Epithelial cell of esophagus (primary cell): Measurements from ENCODE around the gene SNX20.

Experiments used
- DNase-seq: peaks from one replicate; pipeline ENCODE4 v3.0.0; 2010; ENCODE audit warnings: low read depth
- H3K4me3 ChIP-seq: 2 replicates; pipeline ENCODE4 v1.5.1; 2011; ENCODE audit warnings: mild to moderate bottlenecking, low read length, control low read depth
- CTCF ChIP-seq: IDR thresholded peaks from 2 replicates; pipeline ENCODE4 v1.5.1; 2011; ENCODE audit warnings: low read depth, mild to moderate bottlenecking, low read length, control low read depth, inconsistent platforms; ENCODE audit not compliant: insufficient read depth; ENCODE audit errors: missing control alignments

SNX20 gene

GRCh38 chr16:50657241-50657640 lies 23.9 kb downstream of the SNX20 start:
- no peak for TF ChIP-seq CTCF
- DNase-seq, result no peak
- no peak overlapping the region for H3K4me3 ChIP-seq

GRCh38 chr16:50655558-50656055 lies 25.5 kb downstream of the SNX20 start:
- DNase-seq, result no peak
- TF ChIP-seq CTCF, result no peak
- no peak overlapping the region for H3K4me3 ChIP-seq

DNA sequence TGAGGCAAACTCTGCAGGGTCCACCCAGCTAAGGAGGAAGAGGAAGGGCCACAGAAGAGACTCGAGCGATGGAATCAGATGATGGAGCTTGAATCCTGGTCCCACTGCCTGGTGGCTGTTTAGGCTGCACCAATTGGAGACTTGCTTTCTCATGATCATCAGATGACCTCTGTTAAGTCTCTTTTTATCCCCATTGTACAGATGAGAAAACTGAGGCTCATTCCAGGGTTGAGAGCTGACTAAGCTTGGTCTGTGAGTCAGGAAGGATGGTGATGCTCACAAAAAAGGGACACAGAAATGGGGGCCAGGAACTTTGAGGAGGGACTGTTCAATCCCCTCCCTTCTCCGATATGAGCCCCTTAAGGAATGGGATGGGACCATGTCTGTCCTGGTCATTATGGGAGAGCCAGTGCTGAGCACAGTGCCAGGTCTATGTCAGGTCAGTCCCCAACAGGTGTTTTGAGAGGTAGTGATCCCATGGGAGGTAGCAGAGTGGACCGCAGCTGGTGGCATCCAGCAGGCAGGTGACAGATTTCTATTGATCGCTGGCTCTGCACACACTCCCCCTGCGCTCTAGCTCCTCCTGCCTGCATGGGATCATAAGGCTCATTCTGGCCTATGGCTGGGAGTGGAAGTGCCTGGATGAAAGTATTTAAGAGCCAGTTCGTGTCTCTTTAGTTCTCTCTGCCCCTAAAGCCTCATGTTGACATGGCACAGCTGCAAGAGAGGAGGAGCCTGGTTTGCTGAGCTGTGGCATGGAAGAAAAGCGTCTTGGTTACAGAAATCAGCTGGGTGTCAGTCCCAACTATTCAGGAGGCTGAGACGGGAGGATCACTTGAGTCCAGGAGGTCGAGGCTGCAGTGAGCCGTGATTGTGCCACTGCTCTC lies 27.2 kb downstream of the SNX20 start:
- DNase-seq, result no peak
- no peak overlapping the region for H3K4me3 ChIP-seq
- TF ChIP-seq CTCF, result no peak

GRCh38 chr16:50652836-50653425 lies 28.2 kb downstream of the SNX20 start:
- no peak overlapping the region for H3K4me3 ChIP-seq
- TF ChIP-seq CTCF, result no peak
- no peak for DNase-seq

GRCh38 chr16:50651835-50652438 lies 29.2 kb downstream of the SNX20 start:
- no peak overlapping the region for H3K4me3 ChIP-seq
- DNase-seq, result no peak
- no peak for TF ChIP-seq CTCF

DNA sequence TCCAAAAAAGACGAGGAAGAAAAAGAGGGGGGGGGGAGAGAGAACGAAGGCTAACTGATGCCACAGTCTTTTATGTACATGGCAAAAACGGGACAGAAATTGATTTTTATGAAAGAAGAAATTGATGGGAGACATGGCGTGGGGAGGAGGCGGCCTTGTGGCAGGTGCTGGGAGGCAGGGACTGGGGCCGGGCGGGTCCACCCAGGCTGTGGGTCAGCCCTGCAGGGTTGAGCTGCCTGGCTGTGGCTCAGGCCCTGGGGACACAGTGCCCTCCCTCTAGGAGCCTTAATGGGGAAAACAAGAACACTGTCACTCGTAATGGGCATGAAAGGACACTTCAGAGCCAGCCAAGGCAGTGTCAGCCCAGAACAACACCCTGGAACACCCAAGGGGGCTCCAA lies 34.8 kb downstream of the SNX20 start:
- TF ChIP-seq CTCF, result no peak
- DNase-seq, result no peak
- H3K4me3 ChIP-seq, result no peak overlapping the region
